ENCODE data around the gene GOLGA6C.
"Not testable (repeated sequence)": the region's sequence is repeated elsewhere in the genome, so short reads cannot be mapped to it uniquely, and the experiment has no call there.

Gene GOLGA6C

DNA sequence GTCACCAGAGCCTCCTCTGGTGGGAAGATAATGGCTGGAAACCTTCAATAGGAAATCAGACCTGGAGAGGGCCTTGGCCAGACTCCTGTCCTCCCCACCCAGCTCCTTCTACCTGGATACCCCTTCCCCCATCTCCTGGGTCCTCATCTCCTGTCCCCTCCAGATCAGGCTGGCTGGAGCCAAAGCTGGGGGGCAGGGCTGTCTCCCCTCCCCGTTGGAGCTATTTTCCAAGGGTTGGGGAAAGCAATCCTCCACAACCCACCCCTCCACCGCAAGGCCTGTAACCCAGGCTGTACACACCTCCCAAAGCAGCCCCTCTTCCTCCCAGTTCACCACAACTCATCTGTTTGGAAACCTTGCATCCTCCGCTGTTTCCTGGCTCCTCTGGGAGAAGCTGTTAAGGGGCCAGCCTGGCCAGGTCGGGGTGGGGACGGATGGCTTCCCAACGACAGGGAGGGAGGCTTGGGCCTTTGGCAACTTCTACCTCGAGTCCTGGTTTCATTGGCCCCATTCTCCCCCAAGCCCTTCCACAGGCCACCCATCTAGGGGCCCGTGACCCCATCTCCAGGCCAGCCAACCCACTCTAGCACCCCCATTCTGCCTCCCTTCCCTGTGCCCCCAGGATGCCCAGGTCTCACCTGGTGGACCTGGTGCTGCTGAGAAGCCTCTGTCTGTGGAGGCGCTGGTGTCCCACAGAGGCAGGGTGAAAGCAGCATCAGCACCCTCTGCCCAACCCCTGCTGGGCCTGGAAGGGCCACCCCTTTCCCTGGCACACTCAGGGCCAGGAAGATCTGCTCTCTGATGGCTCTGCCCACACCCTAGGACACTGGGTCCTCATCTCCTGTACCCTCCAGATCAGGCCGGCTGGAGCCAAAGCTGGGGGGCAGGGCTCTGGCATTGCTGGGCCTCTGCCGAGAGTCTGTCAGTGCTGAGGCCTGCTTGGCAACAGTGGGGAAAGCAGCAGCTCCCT, 22.1 kb upstream of the GOLGA6C start:
- TF ChIP-seq, protein P1, sequence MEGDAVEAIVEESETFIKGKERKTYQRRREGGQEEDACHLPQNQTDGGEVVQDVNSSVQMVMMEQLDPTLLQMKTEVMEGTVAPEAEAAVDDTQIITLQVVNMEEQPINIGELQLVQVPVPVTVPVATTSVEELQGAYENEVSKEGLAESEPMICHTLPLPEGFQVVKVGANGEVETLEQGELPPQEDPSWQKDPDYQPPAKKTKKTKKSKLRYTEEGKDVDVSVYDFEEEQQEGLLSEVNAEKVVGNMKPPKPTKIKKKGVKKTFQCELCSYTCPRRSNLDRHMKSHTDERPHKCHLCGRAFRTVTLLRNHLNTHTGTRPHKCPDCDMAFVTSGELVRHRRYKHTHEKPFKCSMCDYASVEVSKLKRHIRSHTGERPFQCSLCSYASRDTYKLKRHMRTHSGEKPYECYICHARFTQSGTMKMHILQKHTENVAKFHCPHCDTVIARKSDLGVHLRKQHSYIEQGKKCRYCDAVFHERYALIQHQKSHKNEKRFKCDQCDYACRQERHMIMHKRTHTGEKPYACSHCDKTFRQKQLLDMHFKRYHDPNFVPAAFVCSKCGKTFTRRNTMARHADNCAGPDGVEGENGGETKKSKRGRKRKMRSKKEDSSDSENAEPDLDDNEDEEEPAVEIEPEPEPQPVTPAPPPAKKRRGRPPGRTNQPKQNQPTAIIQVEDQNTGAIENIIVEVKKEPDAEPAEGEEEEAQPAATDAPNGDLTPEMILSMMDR (IDR thresholded peaks at IDR 0.05; ENCODE audit: low read depth, low read length), result no peak
- no peak overlapping the region for H3K4me3 ChIP-seq (ENCODE audit: low read depth, low read length)

DNA sequence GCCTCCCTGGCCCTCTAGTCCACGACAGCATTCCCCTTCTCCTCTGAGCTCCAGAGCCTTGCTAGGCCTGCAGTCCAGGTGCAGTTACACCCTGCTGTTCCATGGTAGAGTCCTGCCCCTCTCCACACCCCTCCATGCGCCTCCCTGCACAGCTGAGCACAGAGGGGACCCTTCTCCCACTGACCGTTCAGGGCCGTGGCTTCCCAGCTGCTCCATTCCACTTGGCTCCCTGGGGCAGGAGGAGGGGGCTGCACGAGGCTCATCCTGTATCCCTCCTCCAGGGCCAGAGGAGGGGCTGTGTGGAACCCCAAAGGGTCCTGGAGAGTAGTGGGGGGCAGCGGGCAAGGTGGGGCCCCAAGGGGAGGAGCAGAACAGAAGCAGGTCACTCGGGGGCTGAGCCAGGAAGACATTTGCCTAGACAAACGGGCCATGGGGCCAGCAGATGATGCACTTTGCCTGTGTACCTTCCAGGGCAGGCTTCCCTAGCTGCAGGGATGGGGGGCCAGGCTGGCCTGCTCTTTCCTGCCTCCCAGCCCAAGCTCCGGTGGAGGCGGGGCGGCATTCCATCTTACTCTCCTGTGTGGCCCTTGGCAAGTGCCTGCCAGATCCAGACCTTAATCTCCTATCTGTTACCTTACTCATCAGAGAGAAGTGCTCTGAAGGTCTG, 20.7 kb upstream of the GOLGA6C start:
- no peak overlapping the region for H3K4me3 ChIP-seq (ENCODE audit: low read depth, low read length)
- TF ChIP-seq, protein P1 (IDR thresholded peaks at IDR 0.05; ENCODE audit: low read depth, low read length), result no peak

DNA sequence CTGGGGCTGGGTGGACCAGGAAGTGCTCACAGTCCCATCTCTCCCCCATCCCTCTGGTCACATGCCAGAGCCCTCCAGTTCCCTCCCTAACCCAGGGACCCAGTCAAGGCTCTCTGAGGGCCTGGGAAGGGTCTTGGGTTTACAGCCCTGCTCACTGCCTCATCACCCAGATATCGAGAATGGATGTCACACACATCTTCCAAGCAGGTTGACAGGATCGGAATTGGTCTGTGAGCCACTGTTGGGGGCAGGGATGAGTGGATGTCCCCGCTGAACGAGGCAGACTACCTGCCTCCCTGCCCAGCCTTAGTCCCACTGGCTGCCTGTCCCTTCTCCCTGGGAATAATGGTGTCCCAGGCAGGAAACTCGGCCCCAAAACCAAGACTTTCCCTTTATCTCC, 20.0 kb upstream of the GOLGA6C start:
- TF ChIP-seq, protein P1 (IDR thresholded peaks at IDR 0.05; ENCODE audit: low read depth, low read length), result no peak
- no peak overlapping the region for H3K4me3 ChIP-seq (ENCODE audit: low read depth, low read length)

DNA sequence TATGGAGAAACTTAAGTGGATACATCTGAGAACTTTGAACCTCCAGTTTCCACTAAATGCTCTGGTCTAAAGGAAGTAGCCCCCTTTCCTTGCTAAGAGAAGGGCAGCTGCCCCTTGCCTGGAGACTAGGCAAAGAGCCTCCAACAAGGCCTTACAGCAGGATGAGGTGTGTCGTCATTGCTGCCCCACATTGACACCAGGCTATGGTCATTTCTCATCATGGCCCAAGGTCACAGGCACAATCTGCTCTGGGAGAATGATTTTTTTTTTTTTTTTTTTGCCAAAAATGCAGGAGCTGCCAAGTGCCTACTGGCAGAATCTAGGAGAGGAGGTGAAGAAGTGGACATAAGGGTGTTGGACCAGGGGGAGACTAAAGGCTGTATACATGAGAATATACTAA, 12.4 kb upstream of the GOLGA6C start:
- not testable (repeated sequence) for H3K4me3 ChIP-seq (ENCODE audit: low read depth, low read length)

DNA sequence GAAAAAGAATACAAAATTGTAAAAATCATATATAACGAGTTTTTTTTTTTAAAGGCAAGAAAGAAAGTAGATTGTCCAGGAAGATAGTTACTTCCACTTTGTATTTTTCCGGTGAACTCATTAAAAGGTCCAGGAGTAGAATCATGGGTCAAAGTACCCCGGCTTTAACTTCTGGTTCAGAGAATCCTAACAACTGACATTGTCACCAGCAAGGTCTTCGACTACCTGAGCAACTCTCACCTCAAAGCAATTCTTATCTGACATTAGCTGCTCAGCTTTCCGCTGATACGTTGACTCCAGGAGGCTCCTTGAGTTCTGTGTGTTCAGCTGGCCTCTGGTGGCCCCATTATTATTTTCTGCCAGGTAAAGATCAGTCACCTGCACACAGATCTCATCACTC, 9.1 kb upstream of the GOLGA6C start:
- H3K4me3 ChIP-seq (ENCODE audit: low read depth, low read length), result not testable (repeated sequence)

DNA sequence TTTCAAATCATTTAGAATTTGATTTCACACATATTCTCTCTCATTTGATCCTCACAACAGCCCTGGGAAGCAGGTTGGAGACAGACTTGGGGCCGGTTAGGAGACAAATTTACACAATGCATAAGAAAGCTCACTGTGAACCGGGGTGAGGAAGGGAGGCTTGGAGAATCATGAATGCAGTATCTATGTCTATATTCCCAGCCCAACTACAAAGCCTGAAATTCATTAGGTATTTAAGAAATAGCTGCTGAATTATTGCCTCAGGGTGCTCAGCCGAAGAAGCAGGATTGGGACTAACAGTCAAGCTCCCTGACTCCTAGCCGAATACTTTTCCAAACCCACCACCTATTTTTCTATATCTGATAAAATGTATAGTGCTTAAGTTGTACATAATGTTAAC, 8.4 kb upstream of the GOLGA6C start:
- H3K4me3 ChIP-seq (ENCODE audit: low read depth, low read length), result no peak overlapping the region
- TF ChIP-seq, protein P1 (IDR thresholded peaks at IDR 0.05; ENCODE audit: low read depth, low read length), result no peak

DNA sequence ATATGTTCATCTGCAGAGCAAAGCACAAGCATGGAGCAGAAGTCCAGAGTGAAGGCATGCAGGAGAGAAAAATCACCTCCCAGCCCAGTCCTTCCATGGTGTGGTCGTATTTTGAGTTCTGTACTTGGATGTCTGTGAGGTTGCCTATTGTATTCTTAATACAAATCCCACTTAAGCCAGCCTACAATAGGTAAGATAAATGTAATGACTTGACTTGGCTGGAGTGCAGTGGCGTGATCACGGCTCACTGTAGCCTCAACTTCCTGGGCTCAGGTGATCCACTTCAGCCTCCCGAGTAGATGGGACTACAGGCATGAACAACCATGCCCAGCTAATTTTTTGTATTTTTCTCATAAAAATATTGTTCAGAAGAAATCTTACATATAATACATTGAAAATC, 6.8 kb upstream of the GOLGA6C start:
- H3K4me3 ChIP-seq (ENCODE audit: low read depth, low read length), result not testable (repeated sequence)

DNA sequence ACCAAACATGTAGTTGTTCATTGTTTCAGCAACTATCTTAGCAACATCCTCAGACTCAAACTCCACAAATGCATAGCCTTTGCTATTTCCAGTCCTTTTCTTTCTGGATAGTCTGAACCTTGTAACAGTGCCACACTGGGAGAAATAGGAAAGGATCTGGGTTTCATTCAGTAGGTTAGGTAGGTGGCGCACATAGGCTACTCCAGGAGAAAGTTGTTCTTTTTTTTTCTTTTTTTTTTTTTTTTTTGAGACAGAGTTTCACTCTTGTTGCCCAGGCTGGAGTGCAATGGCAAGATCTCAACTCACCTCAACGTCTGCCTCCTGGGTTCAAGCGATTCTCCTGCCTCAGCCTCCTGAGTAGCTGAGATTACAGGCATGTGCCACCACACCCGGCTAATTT, 5.8 kb upstream of the GOLGA6C start:
- H3K4me3 ChIP-seq (ENCODE audit: low read depth, low read length), result not testable (repeated sequence)

DNA sequence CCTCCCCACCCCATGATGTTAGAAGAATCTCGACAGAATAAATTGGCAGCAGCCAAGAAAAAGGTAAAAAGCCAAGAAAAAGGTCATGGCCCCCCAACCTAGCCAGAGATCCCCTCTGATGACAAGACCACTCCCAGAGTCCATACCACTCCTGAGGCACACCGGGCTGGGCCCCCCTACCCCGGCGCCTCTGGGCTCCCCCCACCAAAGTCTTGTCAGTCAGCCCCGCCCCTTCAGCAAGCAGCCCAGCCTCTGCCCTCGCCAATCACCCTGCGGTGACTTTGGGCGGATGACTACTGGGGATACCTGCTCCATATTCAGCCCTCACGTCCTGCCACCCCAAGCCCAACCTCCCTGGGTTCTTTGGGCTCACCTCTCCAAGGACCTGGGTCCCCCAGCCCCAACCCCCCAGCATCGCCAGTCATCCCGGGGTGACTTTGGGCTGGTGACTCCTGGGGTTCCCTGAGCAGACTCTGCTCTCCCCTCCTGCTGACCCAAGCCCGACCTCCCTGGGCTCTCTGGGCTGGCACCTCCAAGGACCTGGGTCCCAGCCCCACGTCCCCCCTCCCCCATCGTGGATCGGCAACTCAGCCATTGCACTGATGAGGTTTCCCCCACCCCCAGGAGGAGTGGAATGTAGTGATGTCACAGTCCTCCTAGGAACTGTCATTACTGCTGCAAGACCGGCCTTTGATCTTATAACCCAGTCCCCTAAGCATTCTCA, 648 bp downstream of the GOLGA6C start:
- not testable (repeated sequence) for H3K4me3 ChIP-seq (ENCODE audit: low read depth, low read length)

DNA sequence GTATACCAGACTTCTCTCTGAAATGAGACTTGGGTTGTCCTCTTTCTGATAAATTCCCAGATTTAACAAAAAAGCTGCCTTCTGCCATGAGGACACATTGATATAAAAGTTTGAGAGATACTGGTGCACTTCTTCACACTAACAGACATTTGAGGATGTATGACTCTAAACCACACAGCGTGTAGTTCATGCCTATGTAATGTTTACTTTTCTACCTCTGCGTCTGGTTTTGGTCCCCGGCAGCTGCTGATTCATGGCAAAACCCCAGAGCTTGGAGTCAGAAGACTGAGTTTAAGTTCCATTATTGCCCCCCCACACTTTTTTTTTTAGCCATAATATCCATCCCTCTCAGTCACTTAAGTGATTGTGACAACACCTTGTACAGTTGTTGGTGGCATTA, 1.7 kb downstream of the GOLGA6C start:
- not testable (repeated sequence) for H3K4me3 ChIP-seq (ENCODE audit: low read depth, low read length)

DNA sequence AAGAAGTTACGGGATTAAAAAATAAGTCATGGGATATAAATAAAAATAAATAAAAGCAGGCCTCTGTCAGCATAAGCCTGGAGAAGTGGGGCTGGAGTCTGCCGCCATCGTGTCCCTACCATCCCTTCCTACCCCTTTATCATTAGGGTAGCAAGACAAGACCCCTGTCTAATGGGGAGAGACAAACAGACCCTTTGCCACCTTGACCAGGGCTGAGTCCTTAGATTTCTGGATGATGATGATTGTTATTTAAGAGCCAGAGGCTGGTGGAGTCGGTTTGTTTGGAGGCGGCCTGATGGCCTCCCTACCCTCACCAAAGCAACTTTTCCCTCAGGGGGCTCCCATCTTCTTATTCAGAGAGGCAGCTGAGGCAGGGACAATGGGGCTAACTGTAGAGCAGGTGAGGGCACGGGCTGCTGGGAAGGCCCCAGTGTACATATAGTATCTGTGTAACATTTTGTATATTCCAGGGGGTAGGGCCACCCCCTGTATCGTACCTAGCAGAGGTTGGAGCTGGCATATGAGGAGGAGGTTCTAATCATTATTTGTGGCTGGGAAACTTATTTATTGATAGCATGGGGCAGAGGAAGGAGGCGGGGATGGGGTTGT, 15.7 kb downstream of the GOLGA6C start:
- H3K4me3 ChIP-seq (ENCODE audit: low read depth, low read length), result not testable (repeated sequence)
